A549 (cell line): ENCODE data around the gene CHPF. TPM values are rescaled to one million over a fixed set of nuclear protein-coding genes. Genes with fewer than 3 reads are reported as not detected.

Source experiments
- ATAC-seq, 2 experiments: fragments of 200-7000 bp in 1 of 2; fragments of >200 bp in 1 of 2; cut with Nextera tagmentation in 1 of 2; cut with Tn5 transposase in 1 of 2; 3 replicates each; pipeline versions ENCODE4 v1.8.0 to v1.9.1; 2018 to 2020; ENCODE audit warnings: mild to moderate bottlenecking in 1 of 2, moderate library complexity in 1 of 2
- CTCF ChIA-PET: fragments of 300-600 bp; sonication (Branson Sonifier 250); formaldehyde crosslinking; extraction: SDS; loops from one replicate; lab custom pipeline; 2021; ENCODE audit warnings: antibody characterized with exemption, inconsistent platforms; lab: Yijun Ruan, JAX
- POLR2A ChIA-PET: fragments of 350-600 bp; formaldehyde crosslinking; extraction: SDS; loops from one replicate; lab custom pipeline; 2021; ENCODE audit warnings: antibody characterized with exemption, inconsistent platforms; lab: Yijun Ruan, JAX
- DNase-seq, 2 experiments: peaks; one replicate each; pipeline versions ENCODE4 v3.0.0 to v3.0.0-alpha.2; 2011 to 2016; ENCODE audit warnings: low read depth in 1 of 2, low spot score in 1 of 2
- FAIRE-seq: peaks from 2 replicates; lab custom pipeline; 2011; peaks lifted over from hg19 to GRCh38; lab: Jason Lieb, UNC
- H3K27ac ChIP-seq, 2 experiments: fragments of >200 bp; sonication (Bioruptor Twin); formaldehyde crosslinking; 3 replicates each; pipeline ENCODE4 v1.5.1; 2016 to 2017
- H3K4me1 ChIP-seq: fragments of >200 bp; sonication (Bioruptor Twin); formaldehyde crosslinking; 3 replicates; pipeline ENCODE4 v1.6.1; 2016
- H3K4me2 ChIP-seq: fragments of >200 bp; sonication (Bioruptor Twin); formaldehyde crosslinking; 3 replicates; pipeline ENCODE4 v1.6.1; 2016
- H3K4me3 ChIP-seq: fragments of >200 bp; sonication (Bioruptor Twin); formaldehyde crosslinking; 3 replicates; pipeline ENCODE4 v1.5.1; 2016
- H3K9me3 ChIP-seq: fragments of >200 bp; sonication (Bioruptor Twin); formaldehyde crosslinking; 3 replicates; pipeline ENCODE4 v1.6.1; 2016
- ATOH8 ChIP-seq: fragments of 250-450 bp; sonication (Bioruptor Pico); IDR thresholded peaks from 2 replicates; pipeline ENCODE4 v1.5.0; 2020; ENCODE audit warnings: low read depth, mild to moderate bottlenecking, moderate library complexity
- BHLHE40 ChIP-seq: IDR thresholded peaks from 2 replicates; pipeline ENCODE4 v1.6.1; 2012; ENCODE audit warnings: low read depth, low read length, inconsistent platforms
- CBX2 ChIP-seq: fragments of 200-600 bp; sonication (generic); IDR thresholded peaks from 2 replicates; pipeline ENCODE4 v1.6.1; 2016; ENCODE audit warnings: low read depth, mild to moderate bottlenecking, borderline replicate concordance
- CEBPB ChIP-seq, 2 experiments: fragments of >200 bp in 1 of 2; sonication (Bioruptor Twin) in 1 of 2; formaldehyde crosslinking in 1 of 2; IDR thresholded peaks; 2 replicates each; pipeline ENCODE4 v1.6.1; 2012 to 2016
- CHD4 ChIP-seq: fragments of 200-600 bp; sonication (generic); IDR thresholded peaks from 2 replicates; pipeline ENCODE4 v1.6.1; 2016; ENCODE audit warnings: antibody characterized with exemption, mild to moderate bottlenecking, borderline replicate concordance
- E2F6 ChIP-seq: IDR thresholded peaks from 2 replicates; pipeline ENCODE4 v1.6.1; 2012; ENCODE audit warnings: low read depth, borderline replicate concordance
- EHMT2 ChIP-seq: fragments of 200-600 bp; sonication (generic); IDR thresholded peaks from 2 replicates; pipeline ENCODE4 v1.6.1; 2016; ENCODE audit warnings: antibody characterized with exemption, low read depth, mild to moderate bottlenecking, moderate library complexity
- ELK1 ChIP-seq: fragments of 150-350 bp; IDR thresholded peaks from 2 replicates; pipeline ENCODE4 v1.6.1; 2014; ENCODE audit warnings: low read depth, mild to moderate bottlenecking, low read length
- EP300 ChIP-seq, 2 experiments: fragments of >200 bp; sonication (Bioruptor Twin); formaldehyde crosslinking; IDR thresholded peaks; 2 replicates in 1 of 2; 3 replicates in 1 of 2; pipeline ENCODE4 v1.6.1; 2016 to 2017
- ESRRA ChIP-seq: fragments of 150-350 bp; IDR thresholded peaks from 2 replicates; pipeline ENCODE4 v1.6.1; 2014; ENCODE audit warnings: mild to moderate bottlenecking, low read length, borderline replicate concordance
- FOXS1 ChIP-seq: fragments of 250-450 bp; sonication (Bioruptor Pico); IDR thresholded peaks from 2 replicates; pipeline ENCODE4 v1.5.0; 2020; ENCODE audit warnings: mild to moderate bottlenecking, moderate library complexity
- HMGXB4 ChIP-seq: fragments of 250-450 bp; sonication (Bioruptor Pico); IDR thresholded peaks from 2 replicates; pipeline ENCODE4 v1.5.0; 2021; ENCODE audit warnings: mild to moderate bottlenecking, moderate library complexity, borderline replicate concordance
- HOXA7 ChIP-seq: fragments of 250-450 bp; sonication (Bioruptor Pico); IDR thresholded peaks from 2 replicates; pipeline ENCODE4 v1.5.0; 2020; ENCODE audit warnings: mild to moderate bottlenecking, moderate library complexity
- HOXB5 ChIP-seq: fragments of 250-450 bp; sonication (Bioruptor Pico); IDR thresholded peaks from 2 replicates; pipeline ENCODE4 v1.5.0; 2020; ENCODE audit warnings: mild to moderate bottlenecking, moderate library complexity
- KDM5A ChIP-seq: fragments of 200-600 bp; sonication (generic); IDR thresholded peaks from 2 replicates; pipeline ENCODE4 v1.6.1; 2016; ENCODE audit warnings: antibody characterized with exemption, mild to moderate bottlenecking
- MAFK ChIP-seq: fragments of 450-650 bp; IDR thresholded peaks from 2 replicates; pipeline ENCODE4 v1.6.1; 2014; ENCODE audit not compliant: partially characterized antibody
- MAX ChIP-seq: IDR thresholded peaks from 2 replicates; pipeline ENCODE4 v1.6.1; 2012
- MAZ ChIP-seq: fragments of 150-350 bp; IDR thresholded peaks from 2 replicates; pipeline ENCODE4 v1.6.1; 2014; ENCODE audit warnings: antibody characterized with exemption, low read depth, low read length, borderline replicate concordance
- MYC ChIP-seq: IDR thresholded peaks from 2 replicates; pipeline ENCODE4 v1.6.1; 2012; ENCODE audit warnings: mild to moderate bottlenecking, inconsistent platforms, low read length, improper control_type of control experiment, borderline replicate concordance
- NFE2L2 ChIP-seq: fragments of 150-350 bp; conservative IDR thresholded peaks from 2 replicates; pipeline ENCODE4 v1.6.1; 2014; ENCODE audit warnings: low read length
- NR3C1 ChIP-seq: fragments of >200 bp; sonication (Bioruptor Twin); formaldehyde crosslinking; IDR thresholded peaks from 3 replicates; pipeline ENCODE4 v1.6.1; 2017
- RAD21 ChIP-seq, 2 experiments: fragments of >200 bp in 1 of 2; sonication (Bioruptor Twin) in 1 of 2; formaldehyde crosslinking in 1 of 2; IDR thresholded peaks in 1 of 2; conservative IDR thresholded peaks in 1 of 2; 2 replicates in 1 of 2; 3 replicates in 1 of 2; pipeline ENCODE4 v1.6.1; 2012 to 2018; ENCODE audit warnings: inconsistent platforms in 1 of 2
- REST ChIP-seq: fragments of 200-600 bp; sonication (generic); IDR thresholded peaks from 2 replicates; pipeline ENCODE4 v1.6.1; 2016; ENCODE audit warnings: antibody characterized with exemption, mild to moderate bottlenecking, moderate library complexity
- TFCP2L1 ChIP-seq: fragments of 250-450 bp; sonication (Bioruptor Pico); IDR thresholded peaks from 2 replicates; pipeline ENCODE4 v1.5.0; 2021; ENCODE audit warnings: mild to moderate bottlenecking
- ZC3H11A ChIP-seq: fragments of 450-650 bp; IDR thresholded peaks from 2 replicates; pipeline ENCODE4 v1.6.1; 2014; ENCODE audit warnings: antibody characterized with exemption, mild to moderate bottlenecking
- ZFP36 ChIP-seq: fragments of 450-650 bp; IDR thresholded peaks from 2 replicates; pipeline ENCODE4 v1.6.1; 2014; ENCODE audit warnings: borderline replicate concordance; ENCODE audit not compliant: partially characterized antibody
- ZNF302 ChIP-seq: fragments of 250-450 bp; sonication (Bioruptor Pico); IDR thresholded peaks from 2 replicates; pipeline ENCODE4 v1.9.0; 2021; ENCODE audit warnings: inconsistent platforms, mild to moderate bottlenecking, moderate library complexity
- ZSCAN20 ChIP-seq: fragments of 250-450 bp; sonication (Bioruptor Pico); IDR thresholded peaks from 2 replicates; pipeline ENCODE4 v1.8.0; 2022; ENCODE audit warnings: mild to moderate bottlenecking, moderate library complexity
- WGBS: methylation state at CpG from one replicate; pipeline ENCODE4 v1.1.6; 2017; ENCODE audit errors: missing lambda C conversion rate; 5-methylcytosine and 5-hydroxymethylcytosine counted together
- polyA plus RNA-seq, 4 experiments: library from polyadenylated mRNA; depleted of rRNA in 3 of 4; stranded (reverse); fragments of >200 nt; fragmentation: RNase III in 1 of 4; extraction: RNeasy Plus Mini Kit Qiagen cat#74134 plus additional on column Dnase treatment in 1 of 4; gene quantifications; 2 replicates in 3 of 4; 3 replicates in 1 of 4; pipeline ENCODE4 v1.2.3, GENCODE V29; 2011 to 2017

Gene CHPF
- polyA plus RNA-seq, 2 of the 4 experiments (the other 2 are of a cell fraction) = 9.0 to 14.8 TPM

- Histone ChIP-seq H3K4me1 (peaks cover 7% of the 10 kb centered on the region; the same call in 2 of the 3 replicates), H3K4me3 (no peak overlapping the region), H3K27ac (no peak overlapping the region), H3K9me3 (no peaks in the 10 kb centered on the region), H3K4me2 (no peak overlapping the region)
- WGBS = 55% methylated on average over 9 of the region's 14 CpGs
- ATAC-seq (no peak), DNase-seq (no peak), FAIRE-seq (no peak)
- ChIA-PET POLR2A (no interaction called here), CTCF (interaction anchor here (1.0 to 89.4 kb wide), 4 partner anchors 15 to 89 kb away, joined by 3 to 3291 read pairs (median 1649); partner anchors contain the start of genes ASIC4, CHPF, GMPPA and SPEG)
- TF ChIP-seq CHD4 (no peak), ZNF302 (CRISPR knock-in tag) (no peak), ZSCAN20 (CRISPR knock-in tag) (no peak), MYC (no peak), TFCP2L1 (no peak), KDM5A (no peak), MAZ (no peak), ATOH8 (CRISPR knock-in tag) (no peak), CBX2 (no peak), NFE2L2 (no peak), EP300 (IDR thresholded peaks at IDR 0.05) (no peak), HOXB5 (CRISPR knock-in tag) (no peak), ELK1 (no peak), HOXA7 (no peak), MAFK (no peak), RAD21 (conservative IDR thresholded peaks at IDR 0.05 in 1 of 2, IDR thresholded peaks at IDR 0.05 in 1 of 2) (no peak), ESRRA (no peak), EHMT2 (no peak), FOXS1 (CRISPR knock-in tag) (no peak), BHLHE40 (no peak)
Measured at GRCh38 chr2:219491278-219491963, 52.2 kb downstream of the CHPF start.

GRCh38 chr2:219490600-219491130, 52.9 kb downstream of the CHPF start:
- Histone ChIP-seq H3K4me2 (no peak overlapping the region), H3K27ac (no peak overlapping the region), H3K4me3 (no peak overlapping the region), H3K4me1 (peaks cover 6% of the 10 kb centered on the region; the same call in 2 of the 3 replicates), H3K9me3 (no peaks in the 10 kb centered on the region)
- POLR2A ChIA-PET = no interaction called here
- WGBS = 89% methylated on average over 7 of the region's 10 CpGs
- no peak for FAIRE-seq
- no peak for DNase-seq
- CTCF ChIA-PET = interaction anchor here (1.0 to 89.4 kb wide), 4 partner anchors 16 to 87 kb away, joined by 4 to 3291 read pairs (median 1649); partner anchors contain the start of genes ASIC4, CHPF, GMPPA and SPEG
- ATAC-seq = no peak
- TF ChIP-seq HOXA7 = no peak
- no peak for TF ChIP-seq REST
- TF ChIP-seq BHLHE40 = no peak
- no peak for TF ChIP-seq CEBPB (IDR thresholded peaks at IDR 0.05)
- no peak for TF ChIP-seq HOXB5 (CRISPR knock-in tag)
- TF ChIP-seq ZFP36 = no peak
- TF ChIP-seq ZC3H11A = no peak
- TF ChIP-seq E2F6 = no peak
- TF ChIP-seq MAX = no peak
- no peak for TF ChIP-seq ZNF302 (CRISPR knock-in tag)
- TF ChIP-seq NR3C1 = no peak
- TF ChIP-seq CHD4 = no peak
- TF ChIP-seq HMGXB4 (CRISPR knock-in tag) = no peak
